ENCODE measurements around the gene TMEM91.

DNA sequence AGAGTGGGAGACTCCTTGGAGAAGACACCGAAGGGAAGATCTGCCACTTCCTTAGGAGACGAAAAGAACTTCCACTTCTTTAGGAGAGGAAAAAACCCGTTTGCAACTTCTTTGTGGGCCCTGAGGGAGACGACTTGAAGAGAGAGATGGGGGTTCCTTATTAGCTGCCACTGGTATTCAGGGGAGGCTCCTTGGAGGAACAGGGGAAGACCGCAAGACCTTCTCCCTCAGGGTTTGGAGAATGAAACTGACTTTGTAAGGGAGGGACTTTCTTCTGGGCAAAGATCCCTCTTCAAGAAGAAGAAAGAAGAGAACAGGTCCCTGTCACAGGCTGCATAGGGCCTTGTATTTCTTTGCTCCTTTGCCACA lies 21.7 kb downstream of the TMEM91 start:
- TF ChIP-seq, protein P1, sequence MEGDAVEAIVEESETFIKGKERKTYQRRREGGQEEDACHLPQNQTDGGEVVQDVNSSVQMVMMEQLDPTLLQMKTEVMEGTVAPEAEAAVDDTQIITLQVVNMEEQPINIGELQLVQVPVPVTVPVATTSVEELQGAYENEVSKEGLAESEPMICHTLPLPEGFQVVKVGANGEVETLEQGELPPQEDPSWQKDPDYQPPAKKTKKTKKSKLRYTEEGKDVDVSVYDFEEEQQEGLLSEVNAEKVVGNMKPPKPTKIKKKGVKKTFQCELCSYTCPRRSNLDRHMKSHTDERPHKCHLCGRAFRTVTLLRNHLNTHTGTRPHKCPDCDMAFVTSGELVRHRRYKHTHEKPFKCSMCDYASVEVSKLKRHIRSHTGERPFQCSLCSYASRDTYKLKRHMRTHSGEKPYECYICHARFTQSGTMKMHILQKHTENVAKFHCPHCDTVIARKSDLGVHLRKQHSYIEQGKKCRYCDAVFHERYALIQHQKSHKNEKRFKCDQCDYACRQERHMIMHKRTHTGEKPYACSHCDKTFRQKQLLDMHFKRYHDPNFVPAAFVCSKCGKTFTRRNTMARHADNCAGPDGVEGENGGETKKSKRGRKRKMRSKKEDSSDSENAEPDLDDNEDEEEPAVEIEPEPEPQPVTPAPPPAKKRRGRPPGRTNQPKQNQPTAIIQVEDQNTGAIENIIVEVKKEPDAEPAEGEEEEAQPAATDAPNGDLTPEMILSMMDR (conservative IDR thresholded peaks at IDR 0.05; ENCODE audit: low read length), result no peak
- no peak for TF ChIP-seq EZH2phosphoT487 (IDR thresholded peaks at IDR 0.05; ENCODE audit: borderline replicate concordance, low read depth, low read length)
